ENCODE data around the gene COQ8B.
"Not testable (repeated sequence)": the region's sequence is repeated elsewhere in the genome, so short reads cannot be mapped to it uniquely, and the experiment has no call there.

Gene COQ8B

DNA sequence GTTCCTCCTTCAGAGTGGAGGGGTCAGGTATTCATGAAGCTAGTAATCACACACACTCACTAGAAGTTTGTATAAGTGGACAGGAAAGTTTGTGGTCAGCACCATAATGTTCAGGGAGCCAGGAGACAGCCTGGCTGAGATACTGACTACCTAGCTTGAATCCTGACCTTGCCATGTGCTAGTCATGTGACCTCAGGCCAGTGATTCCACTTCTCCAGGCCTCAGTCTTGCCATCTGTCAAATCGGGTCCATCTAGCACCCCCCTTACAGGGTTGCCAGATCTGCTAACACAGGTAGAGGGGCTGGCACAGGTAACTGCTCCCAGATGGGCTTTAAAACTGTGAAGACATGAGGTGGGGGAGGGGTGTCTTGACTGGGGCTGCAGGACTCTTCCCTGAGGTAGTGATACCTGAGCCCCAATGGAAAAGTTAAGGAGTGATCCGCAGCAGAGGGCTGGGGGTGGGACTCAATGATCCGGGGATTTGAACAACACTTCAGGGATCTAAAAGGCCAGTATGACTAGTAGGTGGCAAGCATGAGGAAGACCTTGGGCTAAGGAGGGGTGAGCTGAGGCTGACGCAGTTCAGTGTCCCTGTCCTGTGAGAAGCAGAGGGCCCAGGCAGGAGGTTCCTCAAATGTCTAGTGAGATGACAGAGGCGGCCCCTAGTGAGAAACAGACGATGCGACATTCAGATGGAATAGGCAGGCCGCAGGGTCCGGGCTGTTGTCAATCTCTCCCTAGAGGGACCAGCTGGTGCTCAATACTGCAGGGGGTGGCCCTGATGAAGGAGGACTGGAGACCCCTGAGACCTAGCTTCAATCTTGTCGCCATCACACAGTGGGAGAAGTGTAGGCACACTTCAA is 25.1 kb upstream of the COQ8B start:
- DNase-seq: no peak

DNA sequence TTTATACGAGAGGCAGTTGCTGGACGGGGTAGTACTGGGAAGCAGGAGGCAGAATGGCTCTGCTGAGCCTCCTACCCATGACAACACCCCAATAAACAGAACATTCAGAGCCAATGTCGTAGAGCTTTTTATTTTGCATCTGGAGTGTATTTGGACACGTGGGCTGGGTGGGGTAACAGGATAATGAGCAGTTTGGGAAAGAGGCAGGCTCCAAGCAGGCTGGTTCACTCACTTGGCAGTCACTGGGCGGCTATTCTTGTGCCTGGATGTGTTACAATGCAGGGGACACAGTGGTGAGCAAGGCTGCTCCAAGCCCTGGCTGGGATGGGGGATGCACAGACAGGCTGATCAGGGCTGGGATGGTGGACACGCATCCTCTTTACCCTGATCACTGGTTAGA is 24.1 kb upstream of the COQ8B start:
- no peak for DNase-seq

DNA sequence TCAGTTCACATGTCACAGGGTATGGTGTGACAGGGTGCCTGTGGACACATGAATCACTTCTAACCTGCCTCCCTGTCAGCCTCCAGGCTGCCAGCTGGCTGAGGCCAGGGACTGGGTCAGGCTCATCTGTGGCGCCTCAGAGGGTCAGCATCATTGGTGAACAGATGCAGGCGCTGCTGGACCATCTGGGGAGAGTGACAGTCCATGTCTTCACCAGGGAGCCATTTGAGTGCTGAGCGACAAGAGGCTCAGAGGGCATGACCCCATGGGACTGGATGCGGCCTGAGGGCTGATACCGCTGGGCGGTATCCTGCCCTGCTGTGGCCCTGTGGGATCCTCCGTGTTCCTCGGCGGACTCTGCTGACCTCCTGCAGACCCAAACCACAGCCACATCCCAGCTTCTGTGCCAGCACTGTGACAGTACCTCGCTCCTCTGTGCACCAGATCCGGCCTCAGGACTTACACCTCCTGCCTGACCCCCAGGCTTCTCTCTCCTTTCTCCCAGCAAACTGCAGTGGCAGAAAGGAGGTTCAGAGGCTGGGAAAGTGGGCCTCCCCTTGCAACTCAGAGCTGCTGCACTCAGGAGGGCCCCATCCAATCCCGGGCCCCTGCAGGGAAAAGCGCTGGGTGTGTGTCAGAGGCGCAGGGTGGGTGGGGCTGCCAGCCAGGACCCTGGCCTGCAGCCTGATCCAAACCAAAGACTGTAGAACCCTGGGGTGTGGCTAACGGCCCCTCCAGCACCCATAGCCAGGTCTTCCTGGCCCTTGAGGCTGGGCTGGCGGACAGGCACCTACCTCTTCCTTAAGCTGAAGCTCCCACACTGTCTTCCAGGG is 23.4 kb upstream of the COQ8B start:
- DNase-seq: no peak

DNA sequence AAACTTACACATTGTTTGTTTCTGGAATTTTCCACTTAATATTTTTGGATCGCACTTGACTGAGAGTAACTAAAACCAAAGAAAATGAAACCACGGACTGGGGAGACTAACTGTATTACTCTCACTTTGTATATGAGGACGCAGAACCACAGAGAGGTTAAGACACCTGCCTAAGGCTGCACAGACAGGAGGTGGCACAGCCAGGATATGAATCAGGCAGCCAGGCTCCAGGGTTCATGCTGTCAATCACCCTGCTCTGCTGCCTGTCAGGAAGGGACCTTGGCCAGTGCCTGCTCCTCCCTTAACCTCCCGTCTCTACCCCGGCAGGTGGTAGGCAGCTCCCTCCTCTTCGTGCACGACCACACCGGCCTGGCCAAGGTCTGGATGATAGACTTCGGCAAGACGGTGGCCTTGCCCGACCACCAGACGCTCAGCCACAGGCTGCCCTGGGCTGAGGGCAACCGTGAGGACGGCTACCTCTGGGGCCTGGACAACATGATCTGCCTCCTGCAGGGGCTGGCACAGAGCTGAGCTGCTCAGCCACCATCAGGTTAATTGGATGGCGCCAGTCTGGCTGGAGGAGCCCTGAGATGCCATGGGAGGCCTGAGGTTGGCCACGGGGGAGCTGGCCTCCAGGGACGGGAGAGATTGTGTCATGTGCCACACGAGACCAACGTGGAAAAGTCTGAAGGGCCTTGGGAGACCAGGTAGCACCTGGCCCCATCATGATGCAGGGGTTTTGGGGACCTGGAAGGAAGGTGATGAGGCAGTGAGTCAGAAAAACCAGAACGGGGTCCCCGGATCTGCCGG is 22.5 kb upstream of the COQ8B start:
- no peak for DNase-seq

DNA sequence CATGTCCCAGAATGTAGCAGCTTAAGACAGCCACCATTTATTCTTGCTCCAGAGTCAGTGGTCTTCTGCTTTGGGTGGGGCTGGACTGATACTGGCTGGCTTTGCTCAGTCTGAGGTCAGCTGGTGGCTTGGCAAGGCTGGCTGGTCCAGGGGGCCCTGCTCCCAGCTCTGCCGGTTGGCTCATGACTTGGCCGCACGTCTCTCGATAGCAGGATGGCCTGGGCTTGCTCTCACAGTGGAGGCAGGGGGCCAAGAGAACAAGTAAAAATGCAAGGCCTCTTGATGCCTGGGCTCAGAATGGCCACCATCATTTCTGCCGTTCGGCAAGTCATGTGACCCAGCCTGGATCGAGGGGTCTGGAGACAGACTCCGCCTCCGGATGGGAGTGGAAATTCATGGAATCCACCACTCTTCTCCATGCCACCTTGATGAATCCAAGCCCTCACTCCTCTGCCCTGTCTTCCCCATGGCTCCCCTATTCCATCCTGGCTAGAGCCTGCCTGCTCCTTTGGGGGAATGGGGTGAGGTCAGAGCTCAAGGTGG is 20.5 kb upstream of the COQ8B start:
- DNase-seq: no peak

DNA sequence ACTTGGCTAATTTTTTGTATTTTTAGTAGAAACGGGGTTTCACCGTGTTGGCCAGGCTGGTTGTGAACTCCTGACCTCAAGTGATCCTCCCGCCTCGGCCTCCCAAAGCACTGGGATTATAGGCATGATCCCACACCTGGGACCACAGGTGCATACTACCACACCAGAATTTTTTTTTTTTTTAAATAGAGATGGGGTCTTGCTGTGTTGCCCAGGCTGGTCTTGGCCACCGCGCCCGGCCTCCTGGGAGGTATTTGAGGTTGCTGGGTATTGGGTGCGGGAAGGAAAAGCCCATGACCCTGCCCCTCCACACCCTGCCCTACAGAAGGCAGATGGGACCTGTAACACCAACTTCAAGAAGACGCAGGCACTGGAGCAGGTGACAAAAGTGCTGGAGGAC is 20.0 kb upstream of the COQ8B start:
- no peak for DNase-seq

DNA sequence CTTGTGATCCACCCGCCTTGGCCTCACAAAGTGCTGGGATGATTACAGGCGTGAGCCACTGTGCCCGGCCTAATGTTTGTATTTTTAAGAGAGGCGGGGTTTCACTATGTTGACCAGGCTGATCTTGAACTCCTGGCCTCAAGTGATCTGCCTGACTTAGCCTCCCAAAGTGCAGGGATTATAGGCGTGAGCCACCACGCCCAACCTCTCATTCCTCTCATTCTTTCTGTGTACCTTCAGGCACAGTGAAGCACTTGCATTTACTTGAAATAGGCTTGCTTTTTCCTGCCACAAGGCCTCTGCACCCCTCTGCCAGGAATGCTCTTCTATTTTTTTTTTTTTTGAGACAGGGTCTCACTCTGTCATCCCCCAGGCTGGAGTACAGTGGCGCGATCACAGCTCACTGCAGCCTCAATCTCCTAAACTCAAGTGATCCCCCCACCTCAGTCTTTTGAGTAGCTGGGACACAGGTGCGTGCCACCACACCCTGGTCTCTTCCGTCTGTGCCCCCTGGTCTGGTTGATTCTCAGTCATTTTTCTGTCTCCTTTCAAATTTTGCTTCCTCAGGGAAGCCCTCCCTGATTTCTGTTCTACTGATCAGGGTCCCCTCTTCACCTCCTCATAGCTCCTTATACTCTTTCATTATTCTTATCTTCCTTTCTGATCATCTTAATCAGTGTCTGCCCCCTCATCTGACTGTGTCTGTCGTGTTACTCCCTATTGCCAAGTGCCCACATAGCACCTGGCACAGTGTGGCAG is 18.5 kb upstream of the COQ8B start:
- no peak for DNase-seq

DNA sequence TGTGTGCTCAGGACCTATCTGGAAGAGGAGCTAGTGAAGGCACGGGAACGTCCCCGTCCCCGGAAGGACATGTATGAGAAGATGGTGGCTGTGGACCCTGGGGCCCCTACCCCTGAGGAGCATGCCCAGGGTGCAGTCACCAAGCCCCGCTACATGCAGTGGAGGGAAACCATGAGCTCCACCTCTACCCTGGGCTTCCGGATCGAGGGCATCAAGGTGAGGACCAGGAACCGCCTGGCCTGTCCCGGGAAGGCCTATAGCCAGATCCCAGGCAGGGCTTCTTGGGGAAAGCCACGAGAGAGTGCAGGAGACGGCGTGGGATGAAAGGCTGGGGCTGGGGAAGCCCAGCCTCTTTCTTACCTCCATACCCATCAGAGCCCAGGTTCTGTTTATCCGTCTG is 16.5 kb upstream of the COQ8B start:
- no peak for DNase-seq

DNA sequence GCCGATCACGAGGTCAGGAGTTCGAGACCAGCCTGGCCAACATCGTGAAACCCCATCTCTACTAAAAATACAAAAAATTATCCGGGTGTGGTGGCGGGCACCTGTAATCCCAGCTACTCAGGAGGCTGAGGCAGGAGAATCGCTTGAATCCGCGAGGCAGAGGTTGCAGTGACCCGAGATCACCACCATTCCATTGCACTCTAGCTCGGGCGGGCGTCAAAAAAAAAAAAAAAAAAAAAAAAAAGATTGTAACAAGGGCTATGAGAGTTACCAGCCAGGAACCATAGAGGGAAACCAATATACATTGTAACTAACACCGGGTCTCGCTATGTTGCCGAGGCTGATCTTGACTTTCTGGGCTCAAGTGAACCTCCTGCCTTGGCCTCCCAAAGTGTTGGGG is 15.6 kb upstream of the COQ8B start:
- not testable (repeated sequence) for DNase-seq

DNA sequence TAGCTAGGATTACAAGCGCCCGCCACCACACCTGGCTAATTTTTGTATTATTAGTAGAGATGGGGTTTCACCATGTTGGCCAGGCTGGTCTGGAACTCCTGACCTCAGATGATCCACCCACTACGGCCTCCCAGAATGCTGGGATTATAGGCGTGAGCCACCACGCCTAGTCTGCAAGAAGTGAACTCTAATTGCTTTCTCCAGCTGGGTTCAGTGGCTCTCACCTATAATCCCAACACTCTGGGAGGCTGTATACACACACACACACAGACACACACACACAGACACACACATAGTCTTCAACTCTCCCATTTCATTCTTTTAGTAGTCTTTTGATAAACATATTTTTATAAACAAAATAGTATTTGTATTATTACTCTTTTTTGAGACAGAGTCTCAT is 13.4 kb upstream of the COQ8B start:
- not testable (repeated sequence) for DNase-seq

DNA sequence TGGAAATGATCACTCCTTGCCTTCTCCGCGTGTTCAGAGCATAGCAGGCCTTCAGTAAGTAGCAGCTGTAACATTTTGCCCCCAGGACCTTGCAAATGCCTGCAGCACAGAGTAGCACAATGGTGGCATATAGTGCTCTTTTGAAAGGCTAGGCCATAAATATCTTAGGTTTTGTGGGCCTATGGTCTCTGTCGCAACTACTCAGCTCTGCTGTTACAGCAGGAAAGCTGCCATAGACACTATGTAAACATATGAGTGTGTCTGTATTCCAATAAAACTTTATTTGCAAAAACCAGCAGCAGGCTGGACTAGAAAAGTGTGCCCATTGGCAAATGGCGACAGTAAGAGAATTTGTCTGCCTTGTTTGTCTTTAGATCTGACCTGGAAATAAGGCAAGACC is 9.6 kb upstream of the COQ8B start:
- no peak for DNase-seq

DNA sequence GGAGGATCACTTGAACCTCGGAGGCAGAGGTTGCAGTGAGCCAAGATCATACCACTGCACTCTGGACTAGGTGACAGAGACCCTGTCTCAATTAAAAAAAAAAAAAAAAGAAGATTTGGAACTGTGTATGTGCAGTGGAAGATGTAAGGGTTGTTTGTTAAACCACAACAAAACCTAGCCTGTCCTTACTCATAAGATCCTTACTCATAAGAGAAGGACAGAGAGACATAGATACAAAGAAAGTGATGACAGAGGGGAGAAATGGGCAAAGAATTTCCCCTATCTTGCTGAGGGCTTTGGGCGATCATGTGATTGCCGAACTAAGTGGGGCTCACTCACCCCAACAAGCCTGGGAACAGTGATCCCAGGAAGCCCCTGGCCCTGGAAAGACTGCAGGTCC is 8.2 kb upstream of the COQ8B start:
- DNase-seq: no peak

DNA sequence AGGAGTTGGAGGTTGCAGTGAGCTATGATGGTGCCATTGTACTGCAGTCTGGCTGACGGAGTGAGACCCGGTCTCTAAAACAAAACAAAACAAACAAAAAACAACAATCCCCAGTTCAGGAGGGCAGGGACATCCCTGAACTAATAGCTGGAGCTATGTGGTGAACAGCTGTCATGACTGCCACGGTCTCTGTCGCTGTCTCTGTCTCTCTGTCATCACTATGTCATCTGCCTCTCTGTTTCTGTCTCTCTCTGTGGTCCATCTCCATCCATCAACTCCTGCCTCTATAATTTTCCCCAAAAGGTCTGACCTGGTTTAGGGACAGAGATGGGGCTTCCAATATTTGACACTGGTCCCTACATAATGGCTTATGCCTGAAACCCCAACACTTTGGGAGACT is 7.6 kb upstream of the COQ8B start:
- no peak for DNase-seq

DNA sequence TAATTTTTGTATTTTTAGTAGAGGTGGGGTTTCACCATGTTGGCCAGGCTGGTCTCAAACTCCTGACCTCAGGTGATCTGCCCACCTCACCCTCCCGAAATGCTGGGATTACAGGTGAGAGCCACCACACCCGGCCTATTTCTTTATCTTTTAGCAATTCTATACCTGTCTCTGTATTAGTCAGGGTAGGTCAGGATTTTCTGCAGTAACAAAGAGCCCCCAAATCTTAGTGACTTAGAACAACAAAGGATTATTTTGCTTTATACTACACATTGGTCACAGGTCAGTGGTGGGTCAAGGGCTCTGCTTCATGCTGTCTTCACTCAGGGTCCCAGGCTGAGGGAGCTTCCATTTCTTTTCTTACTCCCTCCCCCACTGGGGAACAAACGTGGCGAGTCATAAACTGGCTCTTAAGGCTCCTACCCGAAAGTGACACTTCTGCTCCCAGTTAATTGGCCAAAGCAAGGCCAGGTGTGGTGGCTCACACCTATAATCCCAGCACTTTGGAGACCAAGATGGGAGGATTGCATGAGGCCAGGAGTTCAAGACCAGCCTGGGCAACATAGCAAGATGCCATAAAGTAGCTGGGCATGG is 7.1 kb upstream of the COQ8B start:
- no peak for DNase-seq

DNA sequence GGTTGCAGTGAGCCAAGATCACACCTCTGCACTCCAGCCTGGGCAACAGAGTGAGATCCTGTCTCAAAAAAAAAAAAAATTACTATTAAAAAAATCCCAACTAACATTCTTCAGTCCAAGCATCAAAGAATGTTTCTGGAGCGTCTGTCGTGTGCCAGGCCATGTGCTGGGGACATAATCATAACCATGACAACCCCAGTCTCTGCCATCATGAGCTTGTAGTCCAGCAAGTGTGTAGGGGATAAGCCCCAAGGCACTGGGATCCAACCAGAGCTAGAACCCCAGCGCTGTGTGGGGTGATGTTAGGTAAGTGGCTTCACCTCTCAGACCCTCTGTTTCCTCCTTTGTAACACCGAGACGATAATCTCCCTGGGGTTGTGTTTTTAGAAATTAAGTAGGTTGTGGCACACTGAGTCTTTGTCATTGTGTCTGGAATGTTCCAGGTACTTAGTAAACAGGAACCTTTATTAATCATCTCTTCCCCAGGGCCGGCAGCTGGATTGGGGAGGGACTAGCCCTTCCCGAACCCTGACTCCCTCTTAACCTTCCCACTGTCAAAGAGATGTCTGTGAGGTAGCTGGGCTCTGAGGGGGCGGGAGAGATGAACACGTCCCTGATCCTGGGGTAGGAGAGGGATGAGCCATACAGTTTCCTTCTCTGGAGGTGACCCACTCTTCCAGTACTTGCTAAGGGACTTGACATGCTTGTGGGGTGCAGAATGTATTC is 5.4 kb upstream of the COQ8B start:
- no peak for DNase-seq

DNA sequence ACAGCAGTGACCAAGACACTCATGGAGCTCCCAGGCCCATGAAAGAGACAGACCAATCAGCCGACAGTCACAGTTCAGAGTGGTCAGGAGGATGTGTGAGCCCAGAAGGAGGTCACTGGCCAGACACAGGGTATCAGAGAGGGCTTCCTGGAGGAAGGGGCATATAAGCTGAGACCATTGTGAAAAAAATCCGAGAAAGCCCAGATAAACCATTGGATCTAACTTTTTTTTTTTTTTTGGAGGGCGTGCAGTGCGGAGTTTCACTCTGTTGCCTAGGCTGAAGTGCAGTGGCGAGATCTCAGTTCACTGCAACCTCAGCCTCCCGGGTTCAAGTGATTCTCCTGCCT is 4.4 kb upstream of the COQ8B start:
- DNase-seq: no peak

DNA sequence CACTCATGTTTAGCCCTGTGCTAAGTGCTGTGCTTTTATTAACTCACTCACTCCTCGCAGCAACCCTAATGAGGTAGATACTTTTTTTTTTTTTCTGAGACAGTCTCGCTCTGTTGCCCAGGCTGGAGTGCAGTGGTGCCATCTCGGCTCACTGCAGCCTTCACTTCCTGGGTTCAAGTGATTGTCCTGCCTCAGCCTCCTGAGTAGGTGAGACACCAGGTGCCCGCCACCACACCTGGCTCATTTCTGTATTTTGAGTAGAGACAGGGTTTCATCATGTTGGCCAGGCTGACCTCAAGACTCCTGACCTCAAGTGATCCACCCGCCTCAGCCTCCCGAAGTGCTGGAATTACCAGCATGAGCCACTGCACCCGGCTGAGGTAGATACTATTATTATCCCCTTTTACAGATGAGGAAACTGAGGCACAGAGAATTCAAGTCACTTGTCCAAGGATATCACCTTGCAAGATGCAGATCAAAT is 2.8 kb upstream of the COQ8B start:
- DNase-seq: no peak

DNA sequence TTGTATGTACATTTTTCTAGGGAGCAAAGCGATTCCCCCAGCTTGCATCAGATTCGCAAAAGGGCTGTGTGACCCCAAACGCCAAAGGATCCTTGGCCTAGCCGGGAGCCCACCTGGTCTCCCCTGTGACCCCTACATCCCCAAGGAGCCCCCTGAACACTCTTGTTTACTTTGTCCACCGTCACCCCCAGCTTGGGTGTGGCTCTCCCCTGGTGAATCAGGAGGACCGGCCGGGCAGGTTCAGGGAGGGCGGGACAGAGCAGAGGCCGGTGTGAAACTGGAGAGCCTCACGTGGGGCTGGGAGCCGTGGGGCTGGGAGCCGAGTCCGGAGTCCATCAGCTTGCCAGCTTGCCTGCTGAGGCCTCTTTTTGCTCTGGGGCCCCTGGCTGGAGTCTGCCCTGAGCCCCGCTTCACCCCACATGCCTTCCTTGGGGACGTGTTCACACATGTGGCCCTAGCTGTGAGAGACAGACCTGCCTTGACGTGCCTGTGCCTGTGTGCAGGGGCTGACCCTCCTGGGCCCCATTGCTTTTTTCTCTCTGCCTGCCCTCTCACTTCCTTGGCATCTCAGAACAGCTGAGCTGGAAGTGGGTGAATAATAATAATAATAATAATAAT is 2.2 kb upstream of the COQ8B start:
- DNase-seq: no peak

DNA sequence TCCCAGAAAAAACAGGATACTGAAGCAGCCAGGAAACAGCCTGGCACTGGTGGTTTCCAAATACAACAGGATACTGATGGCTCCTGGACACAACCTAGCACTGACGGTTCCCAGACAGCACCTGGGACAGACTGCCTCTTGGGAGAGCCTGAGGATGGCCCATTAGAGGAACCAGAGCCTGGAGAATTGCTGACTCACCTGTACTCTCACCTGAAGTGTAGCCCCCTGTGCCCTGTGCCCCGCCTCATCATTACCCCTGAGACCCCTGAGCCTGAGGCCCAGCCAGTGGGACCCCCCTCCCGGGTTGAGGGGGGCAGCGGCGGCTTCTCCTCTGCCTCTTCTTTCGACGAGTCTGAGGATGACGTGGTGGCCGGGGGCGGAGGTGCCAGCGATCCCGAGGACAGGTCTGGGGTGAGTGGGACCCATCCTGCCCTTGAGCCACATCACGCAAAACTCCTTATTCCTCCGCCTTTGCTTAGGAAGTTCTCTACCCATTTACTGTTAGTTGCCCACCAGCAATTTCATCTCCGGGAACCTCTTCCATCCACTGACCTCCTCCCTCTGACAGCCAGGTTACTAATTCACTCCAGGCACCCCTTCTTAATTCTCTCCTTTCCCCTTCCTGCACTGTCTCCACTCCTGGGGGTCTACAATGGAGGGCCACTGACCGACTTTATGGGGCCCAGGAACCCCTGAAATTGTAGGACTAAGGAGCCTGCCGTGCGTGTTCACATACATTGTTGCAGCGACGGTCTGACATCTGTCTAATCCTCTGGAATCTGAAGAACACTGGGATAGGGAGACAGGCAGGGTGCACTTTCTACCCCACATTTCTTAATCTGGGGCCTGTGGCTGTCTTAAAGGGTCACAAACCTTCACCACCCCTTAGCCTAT is 1.4 kb upstream of the COQ8B start:
- DNase-seq: no peak
